Activated T-helper 1 cell treated with anti-CD3 and anti-CD28 coated beads, Interleukin-2, amount 50 U/mL, for 16 hours (primary cell): ENCODE data around the gene GMDS.

ENCODE experiments used
- DNase-seq, 2 donors: peaks; one replicate each; pipeline ENCODE4 v3.0.0-alpha.2; 2020; ENCODE audit warnings: low read depth in 1 of 2, low spot score in 1 of 2

The GMDS gene

DNA sequence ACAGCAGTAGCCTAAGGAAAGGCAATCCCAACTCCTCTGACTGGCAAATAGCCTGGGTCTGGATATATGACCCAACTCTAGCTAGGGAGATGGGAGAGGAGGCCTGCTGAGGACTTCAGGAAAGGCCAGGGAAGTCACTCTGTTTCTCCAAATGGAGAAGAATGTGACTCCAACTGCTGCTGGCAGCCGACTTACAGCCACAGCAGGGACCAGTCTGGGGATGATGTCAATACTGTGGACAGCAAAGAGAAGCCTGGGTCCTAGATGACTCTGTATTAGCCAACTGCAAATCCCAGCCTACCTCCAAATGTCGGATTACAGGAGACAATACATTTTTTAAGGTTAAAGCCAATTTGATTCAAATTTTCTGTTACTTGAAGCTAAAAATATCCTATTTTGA lies 403.1 kb downstream of the GMDS start:
- no peak for DNase-seq

DNA sequence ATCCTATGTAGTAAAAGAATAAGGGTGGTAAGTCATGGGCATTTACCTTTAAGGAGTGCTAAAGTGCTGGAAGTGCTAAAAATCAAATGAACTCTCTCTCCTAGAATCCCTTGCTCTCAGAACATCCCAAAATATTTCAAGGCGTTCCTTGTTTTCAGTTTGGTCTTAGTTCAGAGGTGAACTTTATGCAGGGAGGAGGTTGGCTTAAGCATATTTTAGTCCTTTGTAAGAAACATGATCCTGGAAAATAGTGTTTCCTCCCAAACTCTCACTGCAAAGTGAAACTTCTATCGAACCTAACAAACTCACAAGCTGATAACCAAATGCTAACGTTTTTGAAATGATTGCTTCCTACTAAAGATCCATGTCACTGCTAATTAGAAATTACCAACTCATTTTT lies 404.3 kb downstream of the GMDS start:
- DNase-seq: no peak

DNA sequence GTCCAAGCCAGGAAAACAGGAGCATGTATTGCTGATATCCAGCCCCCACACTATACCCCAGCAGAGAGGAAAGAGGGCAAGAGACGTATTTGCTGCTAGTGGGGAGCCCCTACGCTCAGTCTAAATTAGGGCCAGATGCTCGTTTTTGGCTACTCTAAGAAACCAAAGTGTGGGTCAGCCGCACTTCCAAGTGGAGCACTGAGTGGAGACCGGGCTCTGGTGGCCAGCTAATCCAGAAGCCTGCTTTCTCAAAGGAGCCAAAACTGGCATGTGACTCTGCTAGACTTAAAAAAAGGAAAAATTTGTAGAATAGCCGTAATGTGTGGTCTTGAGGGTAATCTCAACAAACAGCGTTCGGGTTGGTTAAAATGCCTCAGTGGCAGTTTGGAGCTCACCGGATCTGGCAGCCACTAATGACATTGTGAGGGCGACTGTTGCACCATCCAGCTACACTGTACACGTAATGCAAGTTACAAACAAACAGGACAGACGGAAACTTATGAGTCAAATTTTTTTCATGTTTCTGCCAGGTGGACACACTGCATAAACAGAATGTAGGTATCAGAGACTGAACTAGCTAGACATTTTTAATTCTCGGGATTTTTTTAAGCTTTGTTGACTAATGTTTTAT lies 404.8 kb downstream of the GMDS start:
- DNase-seq: no peak

DNA sequence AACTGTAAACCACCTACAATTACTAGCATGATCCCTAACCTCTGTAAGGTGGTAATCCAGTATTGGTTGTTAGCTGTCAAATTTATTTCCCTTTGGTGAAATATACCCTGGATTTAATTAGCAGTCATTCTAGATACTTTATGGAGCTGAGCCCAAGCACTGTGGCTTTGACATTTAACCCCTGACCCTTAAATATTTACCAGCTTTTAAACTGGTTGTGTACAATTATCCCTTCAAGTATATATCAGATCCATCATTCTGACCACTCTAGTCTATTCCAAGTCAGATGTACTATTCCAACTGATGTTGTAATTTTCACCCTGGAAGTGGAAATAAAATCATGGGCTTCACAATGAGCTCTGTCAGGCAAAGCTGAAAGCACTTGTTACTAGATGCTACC lies 406.0 kb downstream of the GMDS start:
- no peak for DNase-seq

DNA sequence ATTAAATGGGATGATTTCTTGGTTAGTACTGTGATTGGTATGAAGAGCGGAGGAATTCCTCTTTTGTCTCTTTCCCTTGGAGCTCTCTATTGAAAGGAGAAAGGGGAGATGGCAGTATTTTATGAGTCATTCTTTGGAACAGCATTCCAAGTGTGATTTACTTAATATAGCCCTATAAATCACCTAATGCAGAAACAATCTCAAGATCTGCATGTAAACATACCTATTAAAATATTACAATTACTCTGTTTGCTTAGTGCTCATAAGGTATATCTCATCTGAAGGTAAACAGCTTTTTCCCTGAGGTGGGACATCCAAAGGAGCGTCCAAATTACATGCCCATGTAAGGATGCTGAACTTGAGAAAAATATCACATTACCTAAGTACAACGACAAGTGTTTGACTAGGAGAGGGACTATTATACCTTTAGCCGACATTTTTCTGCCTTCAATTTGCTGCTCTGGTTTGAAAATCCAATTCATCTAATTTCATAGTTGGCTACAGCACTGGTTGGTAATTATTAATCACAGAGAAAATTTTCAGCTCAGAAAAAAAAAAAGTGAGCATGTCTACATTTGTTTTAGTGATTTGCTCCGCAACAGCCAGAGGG lies 406.7 kb downstream of the GMDS start:
- no peak for DNase-seq

DNA sequence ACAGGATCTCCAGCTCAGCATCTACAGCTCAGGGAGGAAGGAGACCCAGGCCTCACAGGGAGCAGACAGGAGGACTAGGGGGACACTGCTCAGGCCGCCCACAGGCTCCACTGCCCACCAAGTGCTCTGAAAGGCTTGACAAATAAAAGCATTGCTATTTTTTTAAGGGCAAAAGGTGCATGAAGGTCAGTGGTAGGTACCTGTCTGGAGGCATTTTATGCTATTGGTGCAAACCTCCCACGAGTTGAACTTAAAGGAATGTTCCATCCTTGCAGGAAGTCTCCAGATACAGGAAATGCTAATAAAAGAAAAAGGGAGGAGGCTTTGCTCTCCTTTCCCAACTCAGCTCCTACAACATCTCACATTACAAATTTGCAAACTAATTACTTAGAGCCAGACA lies 407.6 kb downstream of the GMDS start:
- DNase-seq: no peak

DNA sequence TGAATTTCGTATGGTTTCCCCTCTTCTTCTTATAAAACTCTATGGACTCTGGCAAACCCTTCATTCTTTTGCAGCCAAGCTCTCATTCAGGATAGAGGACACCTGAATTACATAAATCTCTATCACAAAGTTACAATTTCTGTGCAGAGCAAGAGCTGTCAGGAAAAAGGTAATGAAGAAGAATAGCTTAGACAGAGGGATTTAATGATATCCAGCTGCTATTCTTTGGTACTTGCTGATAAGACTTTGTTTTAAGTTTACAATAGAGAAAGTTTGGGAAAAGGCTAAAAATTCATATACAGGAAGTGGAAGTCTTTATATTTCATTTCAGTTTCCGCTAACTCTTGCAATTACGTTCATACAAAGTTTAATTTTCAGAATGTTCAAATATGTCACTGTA lies 408.7 kb downstream of the GMDS start:
- DNase-seq: no peak

DNA sequence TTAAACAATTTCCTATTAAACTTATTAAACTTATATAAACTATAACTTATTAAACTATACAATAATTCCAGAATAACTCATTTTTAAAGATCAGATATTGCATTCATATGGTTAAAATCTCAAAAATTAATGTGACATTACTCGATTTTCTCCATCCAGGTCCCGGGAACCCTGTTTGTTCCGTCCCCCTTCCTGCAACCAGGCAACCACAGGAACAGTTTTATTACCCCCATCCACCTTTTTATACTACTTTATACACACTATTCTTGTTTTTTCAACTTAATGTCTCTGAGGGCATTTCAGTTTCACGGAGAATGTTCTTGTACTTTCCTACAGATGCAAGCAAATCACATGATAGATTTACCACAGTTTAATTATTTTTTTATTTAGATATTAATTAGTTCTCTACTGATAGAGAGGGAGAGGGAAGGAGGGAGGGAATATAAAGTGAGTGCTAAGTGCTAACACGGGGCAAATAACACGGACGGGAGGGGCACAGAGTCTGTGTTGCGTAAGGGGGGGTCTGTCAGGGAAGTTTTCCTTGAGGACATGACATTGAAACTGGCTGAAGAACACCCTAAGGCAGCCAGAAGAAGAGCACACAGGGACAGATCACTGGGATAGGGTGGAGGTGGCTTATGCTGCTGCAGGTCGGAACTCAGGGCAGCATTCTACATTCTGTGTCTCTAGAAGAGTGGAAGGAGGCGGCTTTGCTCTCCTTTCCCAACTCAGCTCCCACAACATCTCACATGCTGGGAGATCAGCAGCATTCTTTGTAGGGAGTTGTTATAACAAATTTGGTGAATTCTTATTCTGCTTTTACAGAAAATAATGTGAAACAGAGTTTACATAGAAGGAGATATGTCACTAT lies 410.5 kb downstream of the GMDS start:
- no peak for DNase-seq

DNA sequence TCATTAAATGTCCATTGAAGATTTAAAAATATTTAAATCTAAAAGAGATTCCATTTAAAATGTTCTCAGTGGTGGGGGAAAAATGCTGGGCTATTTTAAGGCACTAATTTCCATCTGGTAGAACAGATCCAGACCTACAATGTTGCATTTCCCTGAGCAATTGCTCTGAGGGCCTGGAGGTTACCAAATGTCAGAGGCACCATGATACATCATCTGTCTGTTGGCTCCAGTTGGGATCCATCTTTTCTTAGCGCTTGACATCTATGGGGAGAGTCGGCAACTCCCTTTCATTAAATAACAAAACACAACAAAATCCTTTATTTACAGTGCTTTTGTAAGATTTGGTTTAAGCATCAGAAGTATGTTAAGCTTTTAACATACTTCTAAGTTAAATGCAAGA lies 411.2 kb downstream of the GMDS start:
- no peak for DNase-seq

DNA sequence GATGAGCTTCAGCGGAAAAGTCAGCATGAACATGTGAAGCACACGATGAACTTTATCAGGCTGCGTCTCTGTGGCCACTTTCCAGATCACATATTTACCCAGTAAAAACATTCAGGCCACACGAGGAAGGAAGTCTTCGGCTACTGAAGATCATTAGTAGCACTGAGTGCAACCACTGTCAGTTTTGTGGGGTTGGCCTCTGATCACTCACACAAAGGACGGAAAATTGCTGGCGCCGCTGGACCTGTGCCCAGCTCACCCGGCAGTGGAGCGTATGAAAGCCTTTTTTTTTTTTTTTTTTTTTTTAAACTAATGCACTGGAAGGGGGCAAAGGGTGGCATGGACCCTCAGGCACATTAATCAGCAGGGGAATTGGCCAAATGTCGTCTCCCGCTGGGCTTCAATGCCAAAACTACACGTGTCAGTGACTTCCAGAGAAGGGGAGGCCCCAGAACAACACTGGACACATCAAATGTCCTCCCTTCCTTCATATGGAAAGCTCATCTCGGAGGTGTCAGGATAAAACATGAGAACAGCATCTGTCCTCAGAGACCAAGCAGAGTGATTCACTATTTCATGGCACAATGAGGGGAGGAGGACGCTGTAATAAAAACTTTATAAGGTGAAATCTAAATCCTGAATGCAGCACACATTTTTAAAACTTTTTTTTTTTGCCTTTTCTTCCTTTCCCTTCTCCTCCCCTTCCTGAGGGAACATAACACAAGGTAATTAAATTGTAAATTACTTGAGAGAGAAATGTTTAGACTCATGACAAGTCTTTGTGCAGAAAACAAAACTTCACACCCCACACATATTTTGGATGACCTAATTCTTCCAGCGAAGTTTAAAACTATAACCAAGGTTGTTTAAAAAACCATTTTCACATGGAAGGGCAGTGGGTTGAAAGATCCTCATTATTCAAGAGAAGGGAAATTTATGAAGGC lies 412.3 kb downstream of the GMDS start:
- DNase-seq: no peak

DNA sequence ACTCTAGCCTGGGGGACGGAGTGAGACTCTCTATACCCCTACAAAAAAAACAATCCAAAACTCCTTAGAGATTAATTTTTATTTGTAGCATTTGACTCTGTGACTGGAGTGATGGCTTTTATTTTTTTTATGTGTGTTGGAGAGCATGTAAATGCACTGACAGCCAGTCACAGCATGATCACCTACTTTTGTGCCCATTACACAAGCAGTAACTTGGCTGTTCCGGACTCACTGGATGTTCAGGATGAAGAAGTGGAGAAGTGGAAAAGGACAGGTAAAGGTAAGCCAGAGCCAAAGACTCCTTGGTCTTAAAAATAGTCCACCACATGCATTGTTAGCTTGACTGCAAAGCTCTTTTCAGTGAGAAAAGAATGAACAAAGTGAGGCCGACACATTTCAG lies 413.0 kb downstream of the GMDS start:
- no peak for DNase-seq

DNA sequence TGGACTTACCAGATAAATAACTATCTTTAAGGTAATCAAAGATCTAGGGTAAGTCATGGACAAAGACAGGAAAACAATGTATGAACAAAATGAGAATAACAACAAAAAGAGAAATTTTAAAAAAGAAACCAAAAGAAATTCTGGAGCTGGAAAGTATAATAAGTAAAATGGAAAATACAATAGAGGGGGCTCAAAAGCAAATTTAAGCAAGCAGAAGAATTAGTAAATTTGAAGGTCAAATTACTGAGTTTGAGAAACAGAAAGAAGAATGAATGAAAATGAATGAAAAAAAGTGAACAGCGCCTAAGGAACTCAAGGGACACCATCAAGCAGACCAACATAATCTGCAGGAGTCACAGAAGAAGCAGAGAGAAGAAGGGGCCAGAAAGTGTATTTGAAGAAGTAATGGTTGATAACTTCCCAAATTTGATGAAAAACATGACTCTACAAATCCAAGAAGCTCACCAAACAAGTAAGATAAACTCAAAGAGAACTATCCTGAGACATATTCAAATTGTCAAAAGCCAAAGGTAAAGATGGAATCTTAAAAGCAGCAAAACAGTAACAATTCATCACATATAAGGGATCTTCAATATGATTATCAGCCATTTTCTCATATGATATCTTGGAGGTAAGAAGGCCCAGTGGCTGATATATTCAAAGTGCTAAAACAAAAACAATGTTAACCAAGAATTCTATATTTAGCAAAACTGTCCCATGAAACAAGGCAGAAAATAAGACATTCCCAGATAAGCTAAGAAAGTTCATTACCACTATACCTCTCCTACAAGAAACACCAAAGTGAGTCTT lies 417.2 kb downstream of the GMDS start:
- no peak for DNase-seq

DNA sequence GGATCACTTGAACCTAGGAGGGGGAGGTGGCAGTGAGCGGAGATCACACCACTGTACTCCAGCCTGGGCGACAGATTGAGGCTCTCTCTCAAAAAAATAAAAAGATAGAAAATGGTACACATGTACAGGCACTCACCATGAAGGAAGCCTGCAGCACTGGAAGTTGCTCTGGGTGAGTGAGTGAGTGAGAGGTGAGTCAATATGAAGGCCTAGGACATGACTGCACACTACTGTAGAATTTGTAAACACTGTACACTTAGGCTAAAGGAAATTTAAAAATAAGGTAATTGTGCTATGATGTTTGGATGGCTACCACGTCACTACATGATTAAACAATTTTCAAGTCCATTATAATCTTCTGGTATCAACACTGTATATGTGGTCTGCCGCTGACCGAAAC lies 419.5 kb downstream of the GMDS start:
- DNase-seq: no peak

DNA sequence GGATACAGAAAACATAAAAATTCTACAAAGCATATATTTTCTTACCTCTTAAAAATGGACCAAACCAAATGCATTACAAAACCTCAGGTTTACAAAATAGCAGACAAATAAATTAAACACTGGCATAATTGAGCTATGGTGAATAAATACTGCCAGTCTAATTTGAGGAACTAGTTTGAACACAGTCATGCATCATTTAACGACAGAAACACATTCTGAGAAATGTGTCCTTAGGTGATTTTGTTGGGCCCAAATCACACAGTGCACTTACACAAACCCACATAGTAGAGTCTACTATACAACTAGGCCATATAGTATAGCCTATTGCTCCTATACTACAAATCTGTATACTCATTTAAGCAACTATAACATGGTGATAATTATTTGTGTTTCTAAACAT lies 420.1 kb downstream of the GMDS start:
- no peak for DNase-seq

DNA sequence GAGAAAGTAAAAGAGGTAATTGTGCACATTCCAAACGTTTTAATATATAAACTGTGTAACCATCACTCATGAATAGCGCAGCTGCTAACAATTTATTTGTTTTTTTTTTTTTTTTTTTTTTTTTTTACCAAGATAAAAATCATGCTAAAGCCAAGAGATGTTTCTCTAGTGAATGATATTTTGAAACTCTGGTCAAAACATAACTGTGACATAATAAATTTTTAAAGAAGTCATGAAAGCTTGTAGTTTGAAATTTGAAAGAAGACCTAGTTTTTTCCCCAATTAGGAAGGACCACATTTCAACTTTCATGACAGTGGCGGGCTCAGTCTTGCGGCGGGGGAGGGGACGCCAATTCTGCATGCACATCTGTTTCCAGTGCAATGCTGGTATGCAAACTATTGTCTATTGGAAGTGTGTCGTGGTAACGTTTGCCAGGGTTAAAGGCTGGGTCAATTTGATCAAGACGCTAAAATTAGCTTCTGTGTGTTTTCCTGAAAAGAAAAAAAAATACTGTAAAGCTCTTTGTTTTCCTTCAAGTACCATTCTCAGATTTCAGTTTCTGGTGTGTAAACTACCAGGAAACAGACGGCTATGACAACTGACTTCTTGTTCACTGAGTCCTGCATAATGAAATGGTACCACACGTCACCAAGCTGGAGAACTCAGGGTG lies 423.8 kb downstream of the GMDS start:
- DNase-seq: no peak

DNA sequence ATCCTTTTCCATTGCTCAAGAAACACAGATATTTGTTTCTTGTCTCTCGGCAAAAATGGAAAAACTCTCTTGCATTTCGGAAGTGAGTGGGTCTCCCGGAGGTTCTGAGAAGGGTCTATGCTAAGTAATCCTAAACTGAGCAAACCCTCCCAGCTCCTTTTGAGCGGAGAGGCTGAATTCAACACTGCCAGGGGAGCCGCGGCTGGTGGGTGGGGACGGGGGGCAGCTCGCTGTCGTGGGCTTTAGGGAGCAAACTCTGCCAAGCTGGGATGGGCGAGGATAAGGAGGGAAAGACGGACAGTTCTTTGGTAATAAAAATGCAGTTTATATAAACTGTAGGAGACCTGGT lies 424.3 kb downstream of the GMDS start:
- DNase-seq: no peak

DNA sequence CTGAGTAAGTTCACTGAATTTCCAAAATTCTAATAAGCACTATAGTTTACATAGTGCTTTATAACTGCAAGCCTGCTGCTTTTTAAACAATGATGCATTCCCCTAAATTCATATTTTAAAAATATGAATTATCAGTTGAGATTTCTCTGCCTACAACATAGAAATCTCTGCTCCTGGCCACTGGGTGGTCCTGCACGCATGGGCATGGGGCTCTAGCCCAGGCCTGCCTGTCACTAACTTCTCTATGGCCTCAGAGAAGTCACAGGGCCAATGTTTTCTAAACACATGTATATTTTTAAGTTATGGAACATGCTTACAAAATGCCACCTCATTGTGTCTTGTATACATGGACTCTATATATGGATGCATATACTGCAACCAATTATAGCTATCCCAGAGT lies 424.7 kb downstream of the GMDS start:
- DNase-seq: no peak

DNA sequence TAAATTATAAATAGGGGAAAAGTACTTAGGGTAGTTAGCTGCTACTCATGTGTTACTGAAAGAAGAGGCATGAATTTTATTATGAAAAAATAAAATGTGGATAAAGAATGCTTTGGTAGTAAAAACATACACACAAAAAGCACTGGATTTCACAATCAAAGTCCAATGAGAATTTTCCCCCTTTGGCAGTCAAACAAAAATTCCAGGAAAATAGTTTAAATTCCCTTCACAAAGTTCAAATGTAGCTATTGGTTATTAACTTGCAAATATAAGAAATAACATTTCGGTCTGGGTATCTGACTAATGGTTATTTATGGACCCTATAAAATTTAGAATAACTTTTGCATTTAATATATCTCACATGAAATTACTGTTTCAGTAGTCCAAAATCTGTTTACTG lies 425.2 kb downstream of the GMDS start:
- DNase-seq: no peak

DNA sequence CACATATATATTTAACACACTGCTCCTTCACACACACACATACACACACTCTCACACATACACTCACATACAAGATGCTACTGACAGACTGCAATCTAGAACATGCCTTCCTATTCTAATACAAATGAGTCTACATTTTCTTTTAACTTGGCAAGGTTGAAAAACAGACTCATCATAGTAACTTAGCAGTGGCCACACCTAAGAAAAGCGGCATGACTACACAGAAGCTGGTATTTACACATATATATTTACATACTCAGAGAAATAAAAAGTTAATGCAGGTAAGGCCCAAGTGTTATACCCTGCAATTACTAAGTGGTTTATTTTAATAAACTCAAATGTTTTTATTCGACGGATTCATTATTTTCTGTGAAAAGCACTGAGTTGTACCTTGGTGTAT lies 426.4 kb downstream of the GMDS start:
- no peak for DNase-seq
